ENCODE measurements around the gene TSPAN17. TPM values are rescaled to one million over a fixed set of nuclear protein-coding genes. Genes with fewer than 3 reads are reported as not detected.

The TSPAN17 gene
- total and polyA plus RNA-seq, 9 of the 15 experiments (the other 6 are each of a cell fraction or from before 2014, with no cell fraction given): 0.73 to 58.3 (median 34.5) TPM

DNA sequence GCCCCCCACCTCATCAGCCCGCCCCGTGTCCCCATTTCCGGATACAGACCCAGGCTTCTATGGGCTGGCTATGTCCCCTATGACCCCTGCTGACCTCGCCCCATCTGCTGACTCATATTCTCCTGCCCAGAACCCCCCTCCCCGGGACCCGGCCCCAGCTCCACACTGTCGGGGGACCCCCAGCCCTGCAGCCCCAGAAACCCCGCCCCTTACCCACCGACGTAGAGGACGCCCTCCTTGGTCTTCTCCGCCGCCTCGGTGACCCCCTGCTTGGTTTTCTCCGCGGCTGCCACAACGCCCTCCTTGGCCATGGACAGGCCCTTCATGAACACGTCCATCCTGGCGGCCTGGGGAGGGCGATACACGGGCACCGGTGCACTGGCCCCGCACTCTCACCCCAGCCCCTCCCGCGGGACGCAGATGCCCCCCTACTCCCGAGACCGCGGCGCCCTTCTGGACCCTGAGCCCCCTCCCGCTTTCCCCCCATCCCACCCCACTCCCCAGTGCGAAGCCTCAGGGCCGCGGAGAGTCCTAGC, 17.9 kb upstream of the TSPAN17 start:
- DNase-seq (ENCODE audit: extremely low read depth in 1 of 4, low spot score in 3 of 4) (no peak), ATAC-seq (no peak), FAIRE-seq (no peak)
- H3K9me1 ChIP-seq (ENCODE audit: control insufficient read depth, insufficient read depth, low read length): no peaks in the 10 kb centered on the region
- ChIA-PET CTCF (ENCODE audit: low intra/inter-chr PET ratio) (no interaction called here), POLR2A (no interaction called here)
- no peak overlapping the region for H3K4me3 ChIP-seq
- in situ Hi-C loops (cut with MboI): no loop called here
- H3K4me2 ChIP-seq (ENCODE audit: insufficient read depth, low read length): no peak overlapping the region
- peaks cover 13% of the 10 kb centered on the region; the same call in 1 of the 2 replicates for H4K20me1 ChIP-seq (replicated peaks; ENCODE audit: control insufficient read depth, insufficient read depth, low read length)
- no peak overlapping the region for H2AFZ ChIP-seq (ENCODE audit: low read depth, low read length)
- no TSS peak for BruUV-seq (replicated peaks)
- WGBS (ENCODE audit: insufficient coverage, low coverage, missing lambda C conversion rate): 31% methylated on average over 30 of the region's 34 CpGs
- peaks cover 46 to 80% of the 10 kb centered on the region in 2 experiments for H3K27me3 ChIP-seq (ENCODE audit: control insufficient read depth in 2 of 2, insufficient read depth in 2 of 2, low read length in 2 of 2)
- no peak overlapping the region for H3K27ac ChIP-seq (ENCODE audit: extremely low read depth, low read depth, low read length)
- H3K9me3 ChIP-seq (replicated peaks; ENCODE audit: control insufficient read depth, insufficient read depth, low read depth, low read length): no peaks in the 10 kb centered on the region
- intact Hi-C loops (cut with micrococcal nuclease): no loop called here
- H3K4me1 ChIP-seq (replicated peaks in 1 of 2; ENCODE audit: control insufficient read depth in 2 of 2, insufficient read depth in 2 of 2, low read length in 2 of 2): peaks cover 0 to 23% of the 10 kb centered on the region in 2 experiments; a peak in 2 of 5 replicates
- H3K79me2 ChIP-seq (ENCODE audit: control insufficient read depth, insufficient read depth, low read length): no peaks in the 10 kb centered on the region
- no peak overlapping the region for H3K9ac ChIP-seq (ENCODE audit: insufficient read depth in 1 of 2, low read depth in 2 of 2, low read length in 2 of 2)
- no peaks in the 10 kb centered on the region for H3K36me3 ChIP-seq (ENCODE audit: control insufficient read depth, insufficient read depth, low read length)
- TF ChIP-seq, protein P1, sequence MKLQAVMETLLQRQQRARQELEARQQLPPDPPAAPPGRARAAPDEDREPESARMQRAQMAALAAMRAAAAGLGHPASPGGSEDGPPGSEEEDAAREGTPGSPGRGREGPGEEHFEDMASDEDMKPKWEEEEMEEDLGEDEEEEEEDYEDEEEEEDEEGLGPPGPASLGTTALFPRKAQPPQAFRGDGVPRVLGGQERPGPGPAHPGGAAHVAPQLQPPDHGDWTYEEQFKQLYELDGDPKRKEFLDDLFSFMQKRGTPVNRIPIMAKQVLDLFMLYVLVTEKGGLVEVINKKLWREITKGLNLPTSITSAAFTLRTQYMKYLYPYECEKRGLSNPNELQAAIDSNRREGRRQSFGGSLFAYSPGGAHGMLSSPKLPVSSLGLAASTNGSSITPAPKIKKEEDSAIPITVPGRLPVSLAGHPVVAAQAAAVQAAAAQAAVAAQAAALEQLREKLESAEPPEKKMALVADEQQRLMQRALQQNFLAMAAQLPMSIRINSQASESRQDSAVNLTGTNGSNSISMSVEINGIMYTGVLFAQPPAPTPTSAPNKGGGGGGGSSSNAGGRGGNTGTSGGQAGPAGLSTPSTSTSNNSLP (IDR thresholded peaks at IDR 0.05; ENCODE audit: borderline replicate concordance, low read depth, low read length): no peak
- TF ChIP-seq U2AF2 (optimal IDR thresholded peaks at IDR 0.05; ENCODE audit: low read depth, low read length) (no peak), LARP7 (IDR thresholded peaks at IDR 0.05) (no peak), HDAC1 (IDR thresholded peaks at IDR 0.05) (no peak), CAMTA2 (CRISPR knock-in tag; conservative IDR thresholded peaks at IDR 0.05) (no peak), MBD1 (CRISPR knock-in tag; IDR thresholded peaks at IDR 0.05) (no peak), ZNF384 (IDR thresholded peaks at IDR 0.05; ENCODE audit: low read depth, low read length) (no peak), SIX5 (IDR thresholded peaks at IDR 0.05; ENCODE audit: borderline replicate concordance in 1 of 2, insufficient read depth in 1 of 2, low read depth in 1 of 2, low read length in 2 of 2) (no peak), KDM4B (IDR thresholded peaks at IDR 0.05; ENCODE audit: borderline replicate concordance in 2 of 2, low read depth in 1 of 2) (no peak), ZNF699 (CRISPR knock-in tag; IDR thresholded peaks at IDR 0.05; ENCODE audit: insufficient replicate concordance) (no peak), ARID3B (CRISPR knock-in tag; IDR thresholded peaks at IDR 0.05; ENCODE audit: borderline replicate concordance) (no peak), TBL1XR1 (IDR thresholded peaks at IDR 0.05; ENCODE audit: low read length in 2 of 2) (no peak), FOXM1 (IDR thresholded peaks at IDR 0.05; ENCODE audit: low read depth) (no peak), FOXM1 (CRISPR knock-in tag; IDR thresholded peaks at IDR 0.05; ENCODE audit: low read depth) (no peak)
- TF ChIP-seq, protein P2, sequence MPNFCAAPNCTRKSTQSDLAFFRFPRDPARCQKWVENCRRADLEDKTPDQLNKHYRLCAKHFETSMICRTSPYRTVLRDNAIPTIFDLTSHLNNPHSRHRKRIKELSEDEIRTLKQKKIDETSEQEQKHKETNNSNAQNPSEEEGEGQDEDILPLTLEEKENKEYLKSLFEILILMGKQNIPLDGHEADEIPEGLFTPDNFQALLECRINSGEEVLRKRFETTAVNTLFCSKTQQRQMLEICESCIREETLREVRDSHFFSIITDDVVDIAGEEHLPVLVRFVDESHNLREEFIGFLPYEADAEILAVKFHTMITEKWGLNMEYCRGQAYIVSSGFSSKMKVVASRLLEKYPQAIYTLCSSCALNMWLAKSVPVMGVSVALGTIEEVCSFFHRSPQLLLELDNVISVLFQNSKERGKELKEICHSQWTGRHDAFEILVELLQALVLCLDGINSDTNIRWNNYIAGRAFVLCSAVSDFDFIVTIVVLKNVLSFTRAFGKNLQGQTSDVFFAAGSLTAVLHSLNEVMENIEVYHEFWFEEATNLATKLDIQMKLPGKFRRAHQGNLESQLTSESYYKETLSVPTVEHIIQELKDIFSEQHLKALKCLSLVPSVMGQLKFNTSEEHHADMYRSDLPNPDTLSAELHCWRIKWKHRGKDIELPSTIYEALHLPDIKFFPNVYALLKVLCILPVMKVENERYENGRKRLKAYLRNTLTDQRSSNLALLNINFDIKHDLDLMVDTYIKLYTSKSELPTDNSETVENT (CRISPR knock-in tag; IDR thresholded peaks at IDR 0.05): no peak
